Panc1 (cell line): Measurements from ENCODE around the gene ZFP36L1. TPM values are rescaled to one million over a fixed set of nuclear protein-coding genes. Genes with fewer than 3 reads are reported as not detected.

Source experiments
- ATAC-seq: fragments of 200-7000 bp; cut with Tn5 transposase; 2 replicates; pipeline ENCODE4 v1.9.1; 2020; ENCODE audit warnings: mild to moderate bottlenecking, moderate library complexity
- BruUV-seq: library from RNA; stranded (reverse); fragments of 400-500 nt; replicated peaks from 2 replicates; lab custom pipeline; 2021; lab: Mats Ljungman, UMichigan
- CTCF ChIA-PET: fragments of 300-600 bp; sonication (Branson Sonifier 250); formaldehyde crosslinking; loops from one replicate; lab custom pipeline; 2022; ENCODE audit warnings: antibody characterized with exemption; lab: Charles Lee
- POLR2A ChIA-PET: fragments of 300-600 bp; sonication (Branson Sonifier 250); formaldehyde crosslinking; loops from one replicate; lab custom pipeline; 2022; ENCODE audit warnings: antibody characterized with exemption; lab: Charles Lee
- DNase-seq: peaks from one replicate; pipeline ENCODE4 v3.0.0-alpha.2; 2010; ENCODE audit warnings: low read depth, low spot score
- H3K27ac ChIP-seq: 2 replicates; pipeline ENCODE4 v1.5.1; 2011; ENCODE audit warnings: mild to moderate bottlenecking, low read length, inconsistent platforms
- H3K27me3 ChIP-seq: fragments of 200-500 bp; sonication (Bioruptor generic); 2 replicates; pipeline ENCODE4 v1.6.0; 2014; ENCODE audit warnings: low read length, inconsistent platforms; ENCODE audit not compliant: control insufficient read depth, insufficient read depth
- H3K36me3 ChIP-seq: fragments of 200-500 bp; sonication (Bioruptor generic); 2 replicates; pipeline ENCODE4 v1.5.1; 2014; ENCODE audit warnings: inconsistent platforms, mild to moderate bottlenecking, low read length, moderate library complexity; ENCODE audit not compliant: control insufficient read depth, insufficient read depth
- H3K4me1 ChIP-seq: 2 replicates; pipeline ENCODE4 v1.5.1; 2011; ENCODE audit warnings: inconsistent platforms, mild to moderate bottlenecking, low read length, moderate library complexity; ENCODE audit not compliant: control insufficient read depth, insufficient read depth
- H3K4me3 ChIP-seq, 2 experiments: 2 replicates each; pipeline ENCODE4 v1.5.1; 2011 to 2012; ENCODE audit warnings: low read depth in 2 of 2, low read length in 2 of 2, mild to moderate bottlenecking in 2 of 2, inconsistent platforms in 1 of 2, moderate library complexity in 1 of 2
- H3K9me3 ChIP-seq: fragments of 200-500 bp; sonication (Bioruptor generic); 2 replicates; pipeline ENCODE4 v1.5.1; 2014; ENCODE audit warnings: low read depth, mild to moderate bottlenecking, inconsistent platforms, low read length, moderate library complexity; ENCODE audit not compliant: control insufficient read depth, insufficient read depth
- POLR2AphosphoS5 ChIP-seq: IDR thresholded peaks from 2 replicates; pipeline ENCODE4 v1.6.1; 2012; ENCODE audit warnings: mild to moderate bottlenecking, low read depth, low read length, moderate library complexity
- REST ChIP-seq, 2 experiments: IDR thresholded peaks; 2 replicates each; pipeline ENCODE4 v1.6.1; 2011 to 2012; ENCODE audit warnings: low read depth in 2 of 2, control low read depth in 1 of 2, low read length in 1 of 2, mild to moderate bottlenecking in 1 of 2, moderate library complexity in 1 of 2; ENCODE audit not compliant: insufficient read depth in 1 of 2
- SIN3A ChIP-seq: IDR thresholded peaks from 2 replicates; pipeline ENCODE4 v1.6.1; 2012; ENCODE audit warnings: low read depth, mild to moderate bottlenecking, low read length, moderate library complexity, borderline replicate concordance; ENCODE audit not compliant: insufficient read depth
- TCF7L2 ChIP-seq: IDR thresholded peaks from 2 replicates; pipeline ENCODE4 v1.6.1; 2011; ENCODE audit warnings: mild to moderate bottlenecking, low read depth, low read length, inconsistent platforms
- in situ Hi-C: cut with HindIII; loops from 2 replicates; pipeline ENCODE4 v1.10.0; 2016; ENCODE audit warnings: low sequenced_read_pairs, low pct_unique_long_range_greater_than_20kb
- intact Hi-C: fragments of 100-400 bp; cut with micrococcal nuclease; formaldehyde crosslinking; loops from one replicate; pipeline ENCODE4 v1.10.0; 2022; ENCODE audit not compliant: unreplicated experiment
- total RNA-seq: library from RNA; stranded (reverse); gene quantifications from one replicate; pipeline ENCODE4 v1.2.1, GENCODE V29; 2021; ENCODE audit not compliant: unreplicated experiment
- TF ChIP-seq, protein P1 (sequence below): fragments of 450-650 bp; IDR thresholded peaks from 2 replicates; pipeline ENCODE4 v1.5.1; 2017; ENCODE audit warnings: mild to moderate bottlenecking

Gene ZFP36L1
- total RNA-seq, 1 experiment from 2014 or later = 84.9 TPM

DNA sequence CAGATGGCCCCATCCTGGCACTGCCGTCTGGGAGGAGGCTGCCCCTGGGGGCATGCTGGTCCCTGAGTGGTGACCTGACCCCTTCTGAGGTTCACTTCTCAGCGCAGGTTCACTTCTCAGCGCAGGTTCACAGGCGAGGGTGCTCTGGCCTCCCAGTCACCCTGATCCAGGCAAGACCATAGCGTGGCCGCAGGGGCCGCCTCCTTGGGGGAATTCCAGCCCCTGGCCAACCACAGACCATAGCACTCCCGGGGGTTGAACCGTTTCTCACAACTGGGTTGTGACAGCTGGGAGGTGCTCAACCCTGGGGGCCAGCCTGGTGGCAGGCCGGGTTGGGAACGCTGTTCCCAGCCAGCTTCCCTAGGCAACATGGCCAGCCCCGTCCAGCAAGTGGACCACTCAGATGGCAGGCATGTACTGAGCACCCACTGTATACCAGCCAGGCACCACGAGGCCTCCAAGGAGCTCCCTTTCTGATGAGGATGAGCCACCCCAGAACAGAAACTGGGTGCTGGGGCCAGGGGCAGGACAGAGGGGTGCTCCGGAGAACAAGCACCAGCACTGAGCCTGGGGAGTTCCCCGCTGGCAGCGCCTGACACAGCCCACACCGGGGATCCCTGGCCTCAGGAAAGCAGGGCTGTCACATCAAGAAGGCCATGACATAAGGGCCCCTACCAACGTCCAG is 28.3 kb upstream of the ZFP36L1 start:
- ChIA-PET CTCF (no interaction called here), POLR2A (no interaction called here)
- ATAC-seq = no peak
- Histone ChIP-seq H3K27me3 (no peaks in the 10 kb centered on the region), H3K36me3 (no peaks in the 10 kb centered on the region), H3K4me1 (peaks cover 3% of the 10 kb centered on the region), H3K9me3 (no peaks in the 10 kb centered on the region), H3K27ac (no peak overlapping the region), H3K4me3 (no peak overlapping the region)
- TF ChIP-seq SIN3A = no peak
- no peak for TF ChIP-seq TCF7L2
- TF ChIP-seq, protein P1, sequence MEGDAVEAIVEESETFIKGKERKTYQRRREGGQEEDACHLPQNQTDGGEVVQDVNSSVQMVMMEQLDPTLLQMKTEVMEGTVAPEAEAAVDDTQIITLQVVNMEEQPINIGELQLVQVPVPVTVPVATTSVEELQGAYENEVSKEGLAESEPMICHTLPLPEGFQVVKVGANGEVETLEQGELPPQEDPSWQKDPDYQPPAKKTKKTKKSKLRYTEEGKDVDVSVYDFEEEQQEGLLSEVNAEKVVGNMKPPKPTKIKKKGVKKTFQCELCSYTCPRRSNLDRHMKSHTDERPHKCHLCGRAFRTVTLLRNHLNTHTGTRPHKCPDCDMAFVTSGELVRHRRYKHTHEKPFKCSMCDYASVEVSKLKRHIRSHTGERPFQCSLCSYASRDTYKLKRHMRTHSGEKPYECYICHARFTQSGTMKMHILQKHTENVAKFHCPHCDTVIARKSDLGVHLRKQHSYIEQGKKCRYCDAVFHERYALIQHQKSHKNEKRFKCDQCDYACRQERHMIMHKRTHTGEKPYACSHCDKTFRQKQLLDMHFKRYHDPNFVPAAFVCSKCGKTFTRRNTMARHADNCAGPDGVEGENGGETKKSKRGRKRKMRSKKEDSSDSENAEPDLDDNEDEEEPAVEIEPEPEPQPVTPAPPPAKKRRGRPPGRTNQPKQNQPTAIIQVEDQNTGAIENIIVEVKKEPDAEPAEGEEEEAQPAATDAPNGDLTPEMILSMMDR = no peak
- TF ChIP-seq REST (IDR thresholded peaks at IDR 0.05; ENCODE audit: insufficient read depth in 1 of 2, low read depth in 2 of 2, low read length in 1 of 2) = no peak
- TF ChIP-seq POLR2AphosphoS5 = no peak
- intact Hi-C loops (no loop called here), in situ Hi-C loops (no loop called here)
- no peak for DNase-seq
- no TSS peak for BruUV-seq

- intact Hi-C loops = no loop called here
- no peaks in the 10 kb centered on the region for H3K36me3 ChIP-seq
- BruUV-seq = no TSS peak
- no peak overlapping the region for H3K4me3 ChIP-seq
- no peaks in the 10 kb centered on the region for H3K9me3 ChIP-seq
- in situ Hi-C loops = no loop called here
- no peaks in the 10 kb centered on the region for H3K27me3 ChIP-seq
- ChIA-PET POLR2A (no interaction called here), CTCF (no interaction called here)
- H3K27ac ChIP-seq = no peak overlapping the region
- no peak for TF ChIP-seq TCF7L2
- no peak for TF ChIP-seq SIN3A
- no peak for TF ChIP-seq POLR2AphosphoS5
- TF ChIP-seq REST (IDR thresholded peaks at IDR 0.05; ENCODE audit: insufficient read depth in 1 of 2, low read depth in 2 of 2, low read length in 1 of 2) = no peak
- TF ChIP-seq, protein P1 = no peak
- ATAC-seq (no peak), DNase-seq (no peak)
- peaks cover 6% of the 10 kb centered on the region for H3K4me1 ChIP-seq
Observed at GRCh38 chr14:68820536-68820935, 27.7 kb upstream of the ZFP36L1 start.
